ENCODE results near the gene DPF1. TPM values are rescaled to one million over a fixed set of nuclear protein-coding genes. Genes with fewer than 3 reads are reported as not detected.

Gene DPF1
- polyA plus RNA-seq, 1 donor (not counting 4 experiments of a cell fraction or from before 2014, with no cell fraction given), result 1.5 TPM

GRCh38 chr19:38245826-38246498, 21.9 kb upstream of the DPF1 start:
- FAIRE-seq (no peak), DNase-seq (ENCODE audit: low read depth, low spot score) (no peak)
- Histone ChIP-seq H3K4me2 (ENCODE audit: control insufficient read depth, extremely low read depth, insufficient read depth, low read depth, low read length) (no peak overlapping the region), H3K4me3 (ENCODE audit: control insufficient read depth in 2 of 3, extremely low read depth in 1 of 3, insufficient read depth in 2 of 3, low read depth in 1 of 3, low read length in 3 of 3) (no peak overlapping the region), H3K27me3 (ENCODE audit: control insufficient read depth, extremely low read depth, insufficient read depth, low read length) (no peaks in the 10 kb centered on the region), H4K20me1 (ENCODE audit: control insufficient read depth, extremely low read depth, insufficient read depth, low read length) (no peaks in the 10 kb centered on the region), H2AFZ (ENCODE audit: control insufficient read depth, low read length) (no peak overlapping the region), H3K9ac (ENCODE audit: control insufficient read depth, extremely low read depth, insufficient read depth, low read length) (no peak overlapping the region), H3K79me2 (ENCODE audit: control insufficient read depth, insufficient read depth, low read length) (no peaks in the 10 kb centered on the region), H3K27ac (ENCODE audit: control insufficient read depth, insufficient read depth, low read length) (no peak overlapping the region), H3K36me3 (ENCODE audit: control insufficient read depth in 2 of 2, extremely low read depth in 1 of 2, insufficient read depth in 2 of 2, low read length in 2 of 2) (no peaks in the 10 kb centered on the region), H3K9me1 (ENCODE audit: control insufficient read depth, extremely low read depth, insufficient read depth, low read length) (no peaks in the 10 kb centered on the region), H3K9me3 (ENCODE audit: control insufficient read depth, low read depth, low read length) (no peaks in the 10 kb centered on the region), H3K4me1 (ENCODE audit: control insufficient read depth, extremely low read depth, insufficient read depth, low read length) (peaks cover 1% of the 10 kb centered on the region)
- TF ChIP-seq CTCF (optimal IDR thresholded peaks at IDR 0.05 in 1 of 3, IDR thresholded peaks at IDR 0.05 in 1 of 3, conservative IDR thresholded peaks at IDR 0.05 in 1 of 3; ENCODE audit: extremely low read depth in 1 of 3, insufficient read depth in 2 of 3, low read length in 3 of 3), result no peak
- TF ChIP-seq EZH2 (IDR thresholded peaks at IDR 0.05; ENCODE audit: low read length), result no peak
- dilution Hi-C loops (cut with MboI; ENCODE audit: extremely low pct_ligation_motif_present, low sequenced_read_pairs), result no loop called here

GRCh38 chr19:38243279-38243673, 19.3 kb upstream of the DPF1 start:
- Histone ChIP-seq H3K27ac (ENCODE audit: control insufficient read depth, insufficient read depth, low read length) (no peak overlapping the region), H3K4me1 (ENCODE audit: control insufficient read depth, extremely low read depth, insufficient read depth, low read length) (no peaks in the 10 kb centered on the region), H2AFZ (ENCODE audit: control insufficient read depth, low read length) (no peak overlapping the region), H3K36me3 (ENCODE audit: control insufficient read depth in 2 of 2, extremely low read depth in 1 of 2, insufficient read depth in 2 of 2, low read length in 2 of 2) (no peaks in the 10 kb centered on the region), H3K4me2 (ENCODE audit: control insufficient read depth, extremely low read depth, insufficient read depth, low read depth, low read length) (no peak overlapping the region), H3K79me2 (ENCODE audit: control insufficient read depth, insufficient read depth, low read length) (no peaks in the 10 kb centered on the region), H3K27me3 (ENCODE audit: control insufficient read depth, extremely low read depth, insufficient read depth, low read length) (no peaks in the 10 kb centered on the region), H3K9ac (ENCODE audit: control insufficient read depth, extremely low read depth, insufficient read depth, low read length) (no peak overlapping the region), H3K9me1 (ENCODE audit: control insufficient read depth, extremely low read depth, insufficient read depth, low read length) (no peaks in the 10 kb centered on the region), H4K20me1 (ENCODE audit: control insufficient read depth, extremely low read depth, insufficient read depth, low read length) (no peaks in the 10 kb centered on the region), H3K4me3 (ENCODE audit: control insufficient read depth in 2 of 3, extremely low read depth in 1 of 3, insufficient read depth in 2 of 3, low read depth in 1 of 3, low read length in 3 of 3) (no peak overlapping the region), H3K9me3 (ENCODE audit: control insufficient read depth, low read depth, low read length) (no peaks in the 10 kb centered on the region)
- FAIRE-seq, result no peak
- TF ChIP-seq CTCF (optimal IDR thresholded peaks at IDR 0.05 in 1 of 3, IDR thresholded peaks at IDR 0.05 in 1 of 3, conservative IDR thresholded peaks at IDR 0.05 in 1 of 3; ENCODE audit: extremely low read depth in 1 of 3, insufficient read depth in 2 of 3, low read length in 3 of 3) (no peak), EZH2 (IDR thresholded peaks at IDR 0.05; ENCODE audit: low read length) (no peak)
- dilution Hi-C loops (cut with MboI; ENCODE audit: extremely low pct_ligation_motif_present, low sequenced_read_pairs), result no loop called here
- no peak for DNase-seq (ENCODE audit: low read depth, low spot score)
